Motor neuron (in vitro differentiated cells): Measurements from ENCODE around the gene ZNF22. TPM values are rescaled to one million over a fixed set of nuclear protein-coding genes. Genes with fewer than 3 reads are reported as not detected.
"Not testable (repeated sequence)": the region's sequence is repeated elsewhere in the genome, so short reads cannot be mapped to it uniquely, and the experiment has no call there.

ENCODE experiments used
- ATAC-seq, 8 experiments: fragments of 200-7000 bp; cut with Tn5 transposase; replicated peaks in 6 of 8; 2 replicates each; pipeline ENCODE4 v1.8.0; 2021; ENCODE audit warnings: mild to moderate bottlenecking in 8 of 8, moderate library complexity in 8 of 8
- H3K27ac ChIP-seq, 2 donors: fragments of 250-450 bp; sonication (Bioruptor Pico); 2 replicates each; pipeline ENCODE4 v1.9.0; 2021; ENCODE audit warnings: antibody characterized with exemption in 2 of 2, mild to moderate bottlenecking in 2 of 2, moderate library complexity in 1 of 2
- H3K4me1 ChIP-seq, 2 donors: fragments of 250-450 bp; sonication (Bioruptor Pico); replicated peaks in 1 of 2; 2 replicates each; pipeline ENCODE4 v1.6.1; 2021; ENCODE audit warnings: antibody characterized with exemption in 2 of 2, mild to moderate bottlenecking in 2 of 2, moderate library complexity in 1 of 2
- H3K4me3 ChIP-seq, 5 donors: fragments of 250-450 bp; sonication (Bioruptor Pico); 2 replicates each; pipeline ENCODE4 v1.9.0; 2021; ENCODE audit warnings: antibody characterized with exemption in 5 of 5, mild to moderate bottlenecking in 5 of 5, moderate library complexity in 4 of 5
- WGBS, 10 experiments: fragments of 450-650 bp; shearing (Covaris generic); methylation state at CpG; one replicate each; pipeline ENCODE4 v1.0.0; 2022; 5-methylcytosine and 5-hydroxymethylcytosine counted together
- in situ Hi-C, 9 experiments: fragments of 400-800 bp; cut with MboI; loops; one replicate each; pipeline ENCODE4 v1.15.0; 2021; ENCODE audit warnings: low sequenced_read_pairs in 9 of 9, low pct_unique_long_range_greater_than_20kb in 2 of 9; ENCODE audit not compliant: unreplicated experiment in 9 of 9
- total RNA-seq, 8 experiments: library from RNA; unstranded; fragments of 300-600 nt; gene quantifications; 2 replicates each; pipeline versions ENCODE4 v1.2.3 to v1.2.4, GENCODE V29; 2022

ZNF22 gene
- total RNA-seq, 8 experiments from 2014 or later, result 4.2 to 40.3 (median 31.7) TPM

GRCh38 chr10:45001381-45002148, 842 bp downstream of the ZNF22 start:
- H3K4me1 ChIP-seq, result peaks cover 16 to 19% of the 10 kb centered on the region in 2 donors
- ATAC-seq, result peak; percentile 37 to 66 (median 60)
- peak overlapping the region; percentile 93 to 97 for H3K27ac ChIP-seq
- H3K4me3 ChIP-seq, result peak overlapping the region; percentile 47 to 63 (median 53)
- in situ Hi-C loops, result loop anchor here in 1 of 9 experiments (25.0 kb wide), 1 partner anchor 236 kb away; no protein-coding TSS in a partner anchor
- WGBS, 10 experiments, result 19 to 90% (median 42%) methylated on average over 2 to 11 of the region's 13 CpGs

- H3K4me3 ChIP-seq, result no peak overlapping the region
- 81 to 100% (median 94%) methylated on average over 1 to 10 of the region's 10 CpGs for WGBS, 10 experiments
- H3K27ac ChIP-seq, result no peak overlapping the region
- peaks cover 12 to 16% of the 10 kb centered on the region in 2 donors for H3K4me1 ChIP-seq
- in situ Hi-C loops, result loop anchor here in 1 of 9 experiments (25.0 kb wide), 1 partner anchor 234 kb away; no protein-coding TSS in a partner anchor
- no peak for ATAC-seq
These were observed 2.8 kb downstream of the ZNF22 start for GRCh38 chr10:45003432-45004000.

GRCh38 chr10:45004661-45005060, 3.9 kb downstream of the ZNF22 start:
- no peak overlapping the region for H3K4me3 ChIP-seq
- no peak for ATAC-seq
- WGBS, 10 experiments, result 63 to 100% (median 76%) methylated on average over 1 to 3 of the region's 3 CpGs
- in situ Hi-C loops, result loop anchor here in 1 of 9 experiments (25.0 kb wide), 1 partner anchor 233 kb away; no protein-coding TSS in a partner anchor
- no peak overlapping the region for H3K27ac ChIP-seq
- H3K4me1 ChIP-seq, result peaks cover 12 to 17% of the 10 kb centered on the region in 2 donors

GRCh38 chr10:45005284-45005683, 4.6 kb downstream of the ZNF22 start:
- in situ Hi-C loops, result loop anchor here in 1 of 9 experiments (25.0 kb wide), 1 partner anchor 232 kb away; no protein-coding TSS in a partner anchor
- no peak overlapping the region for H3K27ac ChIP-seq

GRCh38 chr10:45006276-45007030, 5.7 kb downstream of the ZNF22 start:
- 81 to 100% (median 92%) methylated on average over 1 to 3 of the region's 3 CpGs for WGBS, 10 experiments
- in situ Hi-C loops, result loop anchor here in 1 of 9 experiments (25.0 kb wide), 1 partner anchor 231 kb away; no protein-coding TSS in a partner anchor
- H3K4me3 ChIP-seq, result no peak overlapping the region
- no peak for ATAC-seq
- H3K4me1 ChIP-seq, result peaks cover 4 to 8% of the 10 kb centered on the region in 2 donors
- H3K27ac ChIP-seq, result no peak overlapping the region

More at GRCh38 chr10:45005284-45005683, 4.6 kb downstream of the ZNF22 start:
- Histone ChIP-seq H3K4me3 (no peak overlapping the region), H3K4me1 (peaks cover 8 to 11% of the 10 kb centered on the region in 2 donors)
- WGBS, 10 experiments, result 89 to 100% (median 100%) methylated on average over 1 of the region's 1 CpG; no CpG with 5 or more reads in 2 of the 10 experiments
- no peak for ATAC-seq

- 0 to 67% (median 17%) methylated on average over 1 to 8 of the region's 8 CpGs for WGBS, 10 experiments
- in situ Hi-C loops, result loop anchor here in 1 of 9 experiments (25.0 kb wide), 1 partner anchor 229 kb away; no protein-coding TSS in a partner anchor
- ATAC-seq, result peak; percentile 88 to 99 (median 96)
- H3K4me3 ChIP-seq, result no peak overlapping the region
- peaks cover 2% of the 10 kb centered on the region in 2 donors for H3K4me1 ChIP-seq
- no peak overlapping the region for H3K27ac ChIP-seq
These were observed 7.9 kb downstream of the ZNF22 start for GRCh38 chr10:45008524-45009161.

- H3K4me3 ChIP-seq, H3K4me1 ChIP-seq, H3K27ac ChIP-seq, ATAC-seq: not testable (repeated sequence)
- no CpG with 5 or more reads among the region's 10 CpGs for WGBS, 10 experiments
- in situ Hi-C loops, result loop anchor here in 1 of 9 experiments (25.0 kb wide), 1 partner anchor 223 kb away; no protein-coding TSS in a partner anchor
These were observed 13.8 kb downstream of the ZNF22 start for GRCh38 chr10:45014557-45014956.

GRCh38 chr10:45015590-45015989, 14.9 kb downstream of the ZNF22 start:
- 0 to 71% (median 48%) methylated on average over 1 to 2 of the region's 2 CpGs; no CpG with 5 or more reads in 2 of the 10 experiments for WGBS, 10 experiments
- ATAC-seq, result no peak
- Histone ChIP-seq H3K4me1 (no peaks in the 10 kb centered on the region), H3K4me3 (no peak overlapping the region), H3K27ac (no peak overlapping the region)
- in situ Hi-C loops, result loop anchor here in 1 of 9 experiments (25.0 kb wide), 1 partner anchor 222 kb away; no protein-coding TSS in a partner anchor

GRCh38 chr10:45023426-45023825, 22.7 kb downstream of the ZNF22 start:
- ATAC-seq, result no peak
- no peak overlapping the region for H3K4me3 ChIP-seq
- no peaks in the 10 kb centered on the region for H3K4me1 ChIP-seq
- 50 to 100% (median 80%) methylated on average over 1 to 2 of the region's 2 CpGs; no CpG with 5 or more reads in 3 of the 10 experiments for WGBS, 10 experiments
- in situ Hi-C loops, result loop anchor here in 1 of 9 experiments (25.0 kb wide), 1 partner anchor 214 kb away; no protein-coding TSS in a partner anchor
- H3K27ac ChIP-seq, result no peak overlapping the region

- ATAC-seq, result no peak
- in situ Hi-C loops, result no loop called here
- Histone ChIP-seq H3K4me1 (no peaks in the 10 kb centered on the region), H3K4me3 (no peak overlapping the region), H3K27ac (no peak overlapping the region)
These were observed 33.6 kb downstream of the ZNF22 start for GRCh38 chr10:45034301-45034700.

- ATAC-seq, result no peak
- Histone ChIP-seq H3K27ac (no peak overlapping the region), H3K4me3 (no peak overlapping the region), H3K4me1 (no peaks in the 10 kb centered on the region)
- in situ Hi-C loops, result no loop called here
These were observed 35.0 kb downstream of the ZNF22 start for GRCh38 chr10:45035673-45036072.

- peak in 2 of 8 experiments; percentile 69 to 80 for ATAC-seq
- Histone ChIP-seq H3K4me3 (no peak overlapping the region), H3K4me1 (no peaks in the 10 kb centered on the region), H3K27ac (no peak overlapping the region)
- in situ Hi-C loops, result no loop called here
These were observed 40.3 kb downstream of the ZNF22 start for GRCh38 chr10:45040921-45041542.
